AG04450 (cell line): ENCODE results near the gene RNF112. TPM values are rescaled to one million over a fixed set of nuclear protein-coding genes. Genes with fewer than 3 reads are reported as not detected.
A peak's percentile ranks its signal among the peaks of the same experiment; 100 is the strongest.

Source experiments
- CTCF ChIA-PET: fragments of 300-600, 350-600 bp; formaldehyde crosslinking; extraction: SDS; loops from one replicate; lab custom pipeline; 2022; ENCODE audit warnings: antibody characterized with exemption, inconsistent platforms; lab: Charles Lee
- POLR2A ChIA-PET: fragments of 350-600 bp; formaldehyde crosslinking; extraction: SDS; loops from one replicate; lab custom pipeline; 2021; ENCODE audit warnings: antibody characterized with exemption, inconsistent platforms; lab: Yijun Ruan, JAX
- DNase-seq: peaks from one replicate; pipeline ENCODE4 v3.0.0-alpha.2; 2011; ENCODE audit warnings: low read depth, low spot score
- H3K27ac ChIP-seq: one replicate; pipeline ENCODE4 v1.5.1; 2012; ENCODE audit warnings: low read depth, low read length, control low read depth
- H3K27me3 ChIP-seq: one replicate; pipeline ENCODE4 v1.6.0; 2012; ENCODE audit warnings: low read length; ENCODE audit not compliant: control insufficient read depth, insufficient read depth
- H3K4me3 ChIP-seq: 2 replicates; pipeline ENCODE4 v1.5.1; 2011; ENCODE audit warnings: mild to moderate bottlenecking, low read depth, low read length, control low read depth
- H3K9me3 ChIP-seq: 2 replicates; pipeline ENCODE4 v1.5.1; 2012; ENCODE audit warnings: low read length; ENCODE audit not compliant: control insufficient read depth, insufficient read depth
- CTCF ChIP-seq: IDR thresholded peaks from 2 replicates; pipeline ENCODE4 v1.5.1; 2011; ENCODE audit warnings: low read depth, low read length, control low read depth, inconsistent platforms
- polyA plus RNA-seq: library from polyadenylated mRNA; depleted of rRNA; stranded (reverse); fragments of >200 nt; gene quantifications from 2 replicates; pipeline ENCODE4 v1.2.3, GENCODE V29; 2011

The RNF112 gene
- polyA plus RNA-seq, 1 experiment: 3.3 TPM

GRCh38 chr17:19387921-19388521 lies 23.0 kb upstream of the RNF112 start:
- no peak overlapping the region for H3K4me3 ChIP-seq
- no peak for DNase-seq
- POLR2A ChIA-PET: interaction anchor here (0.7 to 4.7 kb wide), 4 partner anchors 10 to 340 kb away, joined by 3 to 52 read pairs (median 11); partner anchors contain the start of gene MAPK7
- CTCF ChIA-PET: interaction anchor here (2.9 kb wide), 1 partner anchor 59 kb away, joined by 16 read pairs; no protein-coding TSS in a partner anchor
- no peaks in the 10 kb centered on the region for H3K9me3 ChIP-seq
- no peaks in the 10 kb centered on the region for H3K27me3 ChIP-seq
- peak overlapping the region; percentile 95 for H3K27ac ChIP-seq
- no peak for TF ChIP-seq CTCF

- Histone ChIP-seq H3K27ac (peak overlapping the region; percentile 22), H3K27me3 (no peaks in the 10 kb centered on the region), H3K4me3 (no peak overlapping the region), H3K9me3 (no peaks in the 10 kb centered on the region)
- CTCF ChIA-PET: interaction anchor here (0.7 to 2.9 kb wide), 3 partner anchors 18 to 58 kb away, joined by 3 to 16 read pairs (median 3); partner anchors contain the start of gene B9D1
- no peak for TF ChIP-seq CTCF
- POLR2A ChIA-PET: interaction anchor here (3.2 to 4.7 kb wide), 2 partner anchors 11 to 59 kb away, joined by 19 to 52 read pairs; partner anchors contain the start of gene MAPK7
- DNase-seq: no peak
Observed at GRCh38 chr17:19388791-19389785, 21.9 kb upstream of the RNF112 start.

- no peak for DNase-seq
- TF ChIP-seq CTCF: no peak
- ChIA-PET POLR2A (no interaction called here), CTCF (interaction anchor here (0.7 to 2.9 kb wide), 2 partner anchors 25 to 56 kb away, joined by 3 to 16 read pairs; no protein-coding TSS in a partner anchor)
- H3K4me3 ChIP-seq: no peak overlapping the region
- H3K9me3 ChIP-seq: no peaks in the 10 kb centered on the region
- no peak overlapping the region for H3K27ac ChIP-seq
- no peaks in the 10 kb centered on the region for H3K27me3 ChIP-seq
Observed at GRCh38 chr17:19390951-19391350, 20.1 kb upstream of the RNF112 start.

- Histone ChIP-seq H3K9me3 (no peaks in the 10 kb centered on the region), H3K4me3 (no peak overlapping the region), H3K27me3 (no peaks in the 10 kb centered on the region), H3K27ac (no peak overlapping the region)
- no peak for TF ChIP-seq CTCF
- no peak for DNase-seq
- ChIA-PET CTCF (no interaction called here), POLR2A (no interaction called here)
Observed at GRCh38 chr17:19391432-19391831, 19.6 kb upstream of the RNF112 start.
